SK-N-SH (cell line): ENCODE data around the gene WWOX. TPM values are rescaled to one million over a fixed set of nuclear protein-coding genes. Genes with fewer than 3 reads are reported as not detected.

Experiments used
- CTCF ChIA-PET: fragments of 300-600, 350-600 bp; formaldehyde crosslinking; extraction: SDS; loops from one replicate; lab custom pipeline; 2021; lab: Yijun Ruan, JAX
- POLR2A ChIA-PET: fragments of 350-600 bp; sonication (Branson Sonifier 250); formaldehyde crosslinking; extraction: SDS; loops from one replicate; lab custom pipeline; 2020; ENCODE audit warnings: antibody characterized with exemption, inconsistent platforms; lab: Yijun Ruan, JAX
- DNase-seq: peaks from one replicate; pipeline ENCODE4 v3.0.0; 2012
- H2AFZ ChIP-seq: fragments of 200-600 bp; sonication (generic); 2 replicates; pipeline ENCODE4 v1.8.1; 2016; ENCODE audit warnings: antibody characterized with exemption, mild to moderate bottlenecking, low read depth
- H3F3A ChIP-seq: fragments of 200-600 bp; sonication (generic); replicated peaks from 2 replicates; pipeline ENCODE3; 2016; ENCODE audit warnings: antibody characterized with exemption, mild to moderate bottlenecking; ENCODE audit not compliant: insufficient read depth
- H3K27ac ChIP-seq, 2 experiments: fragments of 200-500 bp in 1 of 2; fragments of 200-600 bp in 1 of 2; sonication (Bioruptor generic) in 1 of 2; sonication (generic), shearing (Covaris generic) in 1 of 2; 2 replicates each; pipeline versions ENCODE4 v1.5.1 to v1.6.1; 2014 to 2016; ENCODE audit warnings: low read depth in 2 of 2, inconsistent platforms in 1 of 2, low read length in 1 of 2, mild to moderate bottlenecking in 1 of 2, mixed read lengths in 1 of 2
- H3K27me3 ChIP-seq: fragments of 200-600 bp; sonication (generic), shearing (Covaris generic); 2 replicates; pipeline ENCODE4 v1.6.1; 2016; ENCODE audit warnings: mixed run types; ENCODE audit not compliant: insufficient read depth
- H3K36me3 ChIP-seq, 2 experiments: fragments of 200-500 bp in 1 of 2; fragments of 200-600 bp in 1 of 2; sonication (Bioruptor generic) in 1 of 2; sonication (generic) in 1 of 2; replicated peaks in 1 of 2; 2 replicates each; pipeline versions ENCODE3 to v1.5.1; 2014 to 2016; ENCODE audit warnings: low read length in 1 of 2, mild to moderate bottlenecking in 1 of 2; ENCODE audit not compliant: insufficient read depth in 2 of 2, control insufficient read depth in 1 of 2
- H3K4me1 ChIP-seq, 2 experiments: fragments of 200-500 bp in 1 of 2; fragments of 200-600 bp in 1 of 2; sonication (Bioruptor generic) in 1 of 2; sonication (generic), shearing (Covaris generic) in 1 of 2; 2 replicates each; pipeline versions ENCODE4 v1.5.1 to v1.6.1; 2014 to 2016; ENCODE audit warnings: low read depth in 1 of 2, low read length in 1 of 2, mixed run types in 1 of 2; ENCODE audit not compliant: insufficient read depth in 2 of 2, control insufficient read depth in 1 of 2
- H3K4me2 ChIP-seq: fragments of 200-600 bp; sonication (generic), shearing (Covaris generic); 2 replicates; pipeline ENCODE4 v1.6.1; 2017; ENCODE audit warnings: mixed run types
- H3K4me3 ChIP-seq, 2 experiments: fragments of 200-500 bp in 1 of 2; fragments of 200-600 bp in 1 of 2; sonication (Bioruptor generic) in 1 of 2; sonication (generic), shearing (Covaris generic) in 1 of 2; 2 replicates each; pipeline versions ENCODE4 v1.5.1 to v1.8.1; 2014 to 2016; ENCODE audit warnings: low read depth in 2 of 2, inconsistent platforms in 1 of 2, low read length in 1 of 2, mild to moderate bottlenecking in 1 of 2, mixed read lengths in 1 of 2, moderate library complexity in 1 of 2
- H3K79me2 ChIP-seq: fragments of 200-600 bp; sonication (generic); 2 replicates; pipeline ENCODE4 v1.8.1; 2017; ENCODE audit warnings: mild to moderate bottlenecking; ENCODE audit not compliant: insufficient read depth
- H3K9ac ChIP-seq: fragments of 200-600 bp; sonication (generic); 2 replicates; pipeline ENCODE4 v1.6.1; 2017; ENCODE audit warnings: mixed run types
- H3K9me2 ChIP-seq: fragments of 200-600 bp; sonication (generic); 2 replicates; pipeline ENCODE4 v1.6.1; 2017; ENCODE audit warnings: mixed run types
- H3K9me3 ChIP-seq: fragments of 200-600 bp; sonication (generic); 2 replicates; pipeline ENCODE4 v1.6.1; 2017; ENCODE audit warnings: mixed run types, mild to moderate bottlenecking, moderate library complexity
- H4K20me1 ChIP-seq: fragments of 200-600 bp; sonication (generic); 2 replicates; pipeline ENCODE4 v1.6.1; 2017; ENCODE audit warnings: mild to moderate bottlenecking, mixed run types; ENCODE audit not compliant: insufficient read depth
- ELF1 ChIP-seq: IDR thresholded peaks from 2 replicates; pipeline ENCODE4 v1.4.0; 2012
- FOSL2 ChIP-seq: IDR thresholded peaks from 2 replicates; pipeline ENCODE4 v1.4.0; 2012; ENCODE audit warnings: low read depth, mild to moderate bottlenecking, moderate library complexity, borderline replicate concordance
- GABPA ChIP-seq: IDR thresholded peaks from 2 replicates; pipeline ENCODE4 v1.4.0; 2012; ENCODE audit warnings: low read depth, mild to moderate bottlenecking
- GATA2 ChIP-seq: sonication (generic); formaldehyde crosslinking; IDR thresholded peaks from 2 replicates; pipeline ENCODE4 v1.5.0; 2020; ENCODE audit warnings: mild to moderate bottlenecking, missing genetic modification reagents
- JUND ChIP-seq: IDR thresholded peaks from 2 replicates; pipeline ENCODE4 v1.4.0; 2012
- MEF2A ChIP-seq: IDR thresholded peaks from 2 replicates; pipeline ENCODE4 v1.4.0; 2012; ENCODE audit warnings: low read depth, borderline replicate concordance
- MXI1 ChIP-seq: IDR thresholded peaks from 2 replicates; pipeline ENCODE4 v1.6.1; 2012; ENCODE audit warnings: mild to moderate bottlenecking, low read depth, low read length, improper control_type of control experiment
- NRF1 ChIP-seq: IDR thresholded peaks from 2 replicates; pipeline ENCODE4 v1.6.1; 2012; ENCODE audit warnings: low read depth, mild to moderate bottlenecking, low read length
- POLR2AphosphoS5 ChIP-seq: IDR thresholded peaks from 2 replicates; pipeline ENCODE4 v1.6.1; 2012; ENCODE audit warnings: low read depth, low read length
- RXRA ChIP-seq: IDR thresholded peaks from 2 replicates; pipeline ENCODE4 v1.4.0; 2012; ENCODE audit warnings: low read depth, mild to moderate bottlenecking, borderline replicate concordance
- TAF1 ChIP-seq: IDR thresholded peaks from 2 replicates; pipeline ENCODE4 v1.6.1; 2012; ENCODE audit warnings: low read depth, mild to moderate bottlenecking, low read length, moderate library complexity, borderline replicate concordance
- TEAD4 ChIP-seq: IDR thresholded peaks from 2 replicates; pipeline ENCODE4 v1.4.0; 2012; ENCODE audit warnings: mild to moderate bottlenecking, borderline replicate concordance; ENCODE audit not compliant: insufficient read depth
- YY1 ChIP-seq: IDR thresholded peaks from 2 replicates; pipeline ENCODE4 v1.4.0; 2012; ENCODE audit warnings: low read depth, mild to moderate bottlenecking
- WGBS: methylation state at CpG from one replicate; pipeline ENCODE4 v1.1.6; 2017; ENCODE audit warnings: low lambda C conversion rate; 5-methylcytosine and 5-hydroxymethylcytosine counted together
- polyA plus RNA-seq, 3 experiments: library from polyadenylated mRNA; depleted of rRNA; stranded (reverse); fragments of >200 nt; gene quantifications; 2 replicates each; pipeline ENCODE4 v1.2.3, GENCODE V29; 2012
- TF ChIP-seq, protein P1 (sequence below): IDR thresholded peaks from 2 replicates; pipeline ENCODE4 v1.4.0; 2012; ENCODE audit warnings: low read depth, borderline replicate concordance
- TF ChIP-seq, protein P2 (sequence below): fragments of 150-350 bp; IDR thresholded peaks from 2 replicates; pipeline ENCODE4 v1.6.1; 2017; ENCODE audit warnings: antibody characterized with exemption, low read length, low read depth, borderline replicate concordance
- TF ChIP-seq, protein P3 (sequence below): IDR thresholded peaks from 2 replicates; pipeline ENCODE4 v1.4.0; 2012; ENCODE audit warnings: low read depth
- TF ChIP-seq, protein P4 (sequence below): IDR thresholded peaks from 2 replicates; pipeline ENCODE4 v1.4.0; 2012; ENCODE audit warnings: low read depth, borderline replicate concordance
- TF ChIP-seq, protein P5 (sequence below): fragments of 150-350 bp; IDR thresholded peaks from 2 replicates; pipeline ENCODE4 v1.6.1; 2016; ENCODE audit warnings: mild to moderate bottlenecking, low read depth, low read length
- TF ChIP-seq, protein P6 (sequence below): IDR thresholded peaks from 2 replicates; pipeline ENCODE4 v1.6.1; 2012; ENCODE audit warnings: mild to moderate bottlenecking, low read depth, low read length, moderate library complexity

WWOX gene
- polyA plus RNA-seq, 1 of the 3 experiments (the other 2 are of a cell fraction) = 10.8 TPM

DNA sequence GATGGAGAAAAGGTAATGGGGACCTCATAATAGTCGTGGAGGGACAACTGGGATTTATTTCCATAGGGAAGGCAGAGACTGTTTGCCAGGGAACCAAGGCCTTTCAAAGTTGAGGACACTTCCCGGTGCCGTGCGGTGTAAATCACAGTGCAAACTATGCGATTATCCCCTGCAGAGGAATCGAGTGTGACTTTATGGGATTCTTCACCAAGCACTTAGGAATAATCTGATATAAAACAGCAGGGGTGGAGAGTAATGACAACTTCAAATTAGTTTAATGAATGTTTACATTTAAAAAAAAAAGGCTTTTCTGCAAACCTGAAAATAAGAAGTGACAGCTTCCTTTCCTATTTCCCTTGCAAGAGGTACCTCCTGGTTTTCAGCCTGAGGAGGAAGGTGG, 962.9 kb downstream of the WWOX start:
- CTCF ChIA-PET = interaction anchor here (0.8 to 1.2 kb wide), 2 partner anchors 20 to 540 kb away, joined by 4 read pairs; no protein-coding TSS in a partner anchor
- Histone ChIP-seq H3K4me2 (no peak overlapping the region), H3K36me3 (no peaks in the 10 kb centered on the region), H3F3A (no peaks in the 10 kb centered on the region), H3K27ac (no peak overlapping the region), H3K4me3 (no peak overlapping the region), H3K9me3 (no peaks in the 10 kb centered on the region), H3K27me3 (no peaks in the 10 kb centered on the region), H3K4me1 (peaks cover 0 to 4% of the 10 kb centered on the region in 2 experiments; a peak in 1 of 4 replicates), H2AFZ (no peak overlapping the region), H3K9me2 (no peaks in the 10 kb centered on the region), H3K79me2 (no peaks in the 10 kb centered on the region), H3K9ac (no peak overlapping the region), H4K20me1 (no peaks in the 10 kb centered on the region)
- TF ChIP-seq GABPA (no peak), JUND (no peak), POLR2AphosphoS5 (no peak), TEAD4 (no peak), MXI1 (no peak), MEF2A (no peak), TAF1 (no peak), NRF1 (no peak), ELF1 (no peak), GATA2 (CRISPR knock-in tag) (no peak), RXRA (no peak)
- TF ChIP-seq, protein P1, sequence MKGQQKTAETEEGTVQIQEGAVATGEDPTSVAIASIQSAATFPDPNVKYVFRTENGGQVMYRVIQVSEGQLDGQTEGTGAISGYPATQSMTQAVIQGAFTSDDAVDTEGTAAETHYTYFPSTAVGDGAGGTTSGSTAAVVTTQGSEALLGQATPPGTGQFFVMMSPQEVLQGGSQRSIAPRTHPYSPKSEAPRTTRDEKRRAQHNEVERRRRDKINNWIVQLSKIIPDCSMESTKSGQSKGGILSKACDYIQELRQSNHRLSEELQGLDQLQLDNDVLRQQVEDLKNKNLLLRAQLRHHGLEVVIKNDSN = no peak
- TF ChIP-seq, protein P2, sequence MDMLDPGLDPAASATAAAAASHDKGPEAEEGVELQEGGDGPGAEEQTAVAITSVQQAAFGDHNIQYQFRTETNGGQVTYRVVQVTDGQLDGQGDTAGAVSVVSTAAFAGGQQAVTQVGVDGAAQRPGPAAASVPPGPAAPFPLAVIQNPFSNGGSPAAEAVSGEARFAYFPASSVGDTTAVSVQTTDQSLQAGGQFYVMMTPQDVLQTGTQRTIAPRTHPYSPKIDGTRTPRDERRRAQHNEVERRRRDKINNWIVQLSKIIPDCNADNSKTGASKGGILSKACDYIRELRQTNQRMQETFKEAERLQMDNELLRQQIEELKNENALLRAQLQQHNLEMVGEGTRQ = no peak
- TF ChIP-seq, protein P3, sequence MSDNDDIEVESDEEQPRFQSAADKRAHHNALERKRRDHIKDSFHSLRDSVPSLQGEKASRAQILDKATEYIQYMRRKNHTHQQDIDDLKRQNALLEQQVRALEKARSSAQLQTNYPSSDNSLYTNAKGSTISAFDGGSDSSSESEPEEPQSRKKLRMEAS = no peak
- POLR2A ChIA-PET = no interaction called here
- DNase-seq = no peak
- WGBS = 50% methylated on average over 6 of the region's 6 CpGs

DNA sequence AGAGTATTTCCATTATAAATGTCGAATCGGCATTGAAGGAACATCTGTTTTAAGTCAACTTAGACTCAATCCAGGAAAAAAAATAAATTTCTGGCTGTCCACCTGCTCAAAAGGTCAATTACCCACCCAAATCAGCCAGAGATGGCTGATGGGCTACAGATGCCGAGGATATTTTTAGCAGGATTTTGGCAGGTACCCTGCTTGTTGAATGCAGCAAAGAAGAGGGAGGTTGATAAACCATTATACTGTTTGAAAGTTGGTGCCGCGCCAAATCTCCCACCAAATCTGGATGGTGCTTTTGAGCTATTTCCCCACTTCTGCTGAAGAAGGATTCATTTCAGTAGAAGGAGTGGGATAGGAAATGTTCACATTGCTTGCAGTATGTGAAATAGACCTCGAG, 963.4 kb downstream of the WWOX start:
- Histone ChIP-seq H3K27ac (no peak overlapping the region), H3K27me3 (no peaks in the 10 kb centered on the region), H3K4me3 (no peak overlapping the region), H2AFZ (no peak overlapping the region), H3K9ac (no peak overlapping the region), H3K9me3 (no peaks in the 10 kb centered on the region), H3K36me3 (no peaks in the 10 kb centered on the region), H3F3A (no peaks in the 10 kb centered on the region), H3K4me1 (peaks cover 0 to 4% of the 10 kb centered on the region in 2 experiments; a peak in 1 of 4 replicates), H3K79me2 (no peaks in the 10 kb centered on the region), H4K20me1 (no peaks in the 10 kb centered on the region), H3K4me2 (no peak overlapping the region), H3K9me2 (no peaks in the 10 kb centered on the region)
- CTCF ChIA-PET = interaction anchor here (0.8 to 1.2 kb wide), 2 partner anchors 20 to 540 kb away, joined by 4 read pairs; no protein-coding TSS in a partner anchor
- no peak for DNase-seq
- POLR2A ChIA-PET = no interaction called here
- 48% methylated on average over 6 of the region's 6 CpGs for WGBS
- TF ChIP-seq, protein P3 = no peak
- TF ChIP-seq YY1 = no peak
- TF ChIP-seq, protein P4, sequence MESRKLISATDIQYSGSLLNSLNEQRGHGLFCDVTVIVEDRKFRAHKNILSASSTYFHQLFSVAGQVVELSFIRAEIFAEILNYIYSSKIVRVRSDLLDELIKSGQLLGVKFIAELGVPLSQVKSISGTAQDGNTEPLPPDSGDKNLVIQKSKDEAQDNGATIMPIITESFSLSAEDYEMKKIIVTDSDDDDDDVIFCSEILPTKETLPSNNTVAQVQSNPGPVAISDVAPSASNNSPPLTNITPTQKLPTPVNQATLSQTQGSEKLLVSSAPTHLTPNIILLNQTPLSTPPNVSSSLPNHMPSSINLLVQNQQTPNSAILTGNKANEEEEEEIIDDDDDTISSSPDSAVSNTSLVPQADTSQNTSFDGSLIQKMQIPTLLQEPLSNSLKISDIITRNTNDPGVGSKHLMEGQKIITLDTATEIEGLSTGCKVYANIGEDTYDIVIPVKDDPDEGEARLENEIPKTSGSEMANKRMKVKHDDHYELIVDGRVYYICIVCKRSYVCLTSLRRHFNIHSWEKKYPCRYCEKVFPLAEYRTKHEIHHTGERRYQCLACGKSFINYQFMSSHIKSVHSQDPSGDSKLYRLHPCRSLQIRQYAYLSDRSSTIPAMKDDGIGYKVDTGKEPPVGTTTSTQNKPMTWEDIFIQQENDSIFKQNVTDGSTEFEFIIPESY = no peak
- TF ChIP-seq, protein P5, sequence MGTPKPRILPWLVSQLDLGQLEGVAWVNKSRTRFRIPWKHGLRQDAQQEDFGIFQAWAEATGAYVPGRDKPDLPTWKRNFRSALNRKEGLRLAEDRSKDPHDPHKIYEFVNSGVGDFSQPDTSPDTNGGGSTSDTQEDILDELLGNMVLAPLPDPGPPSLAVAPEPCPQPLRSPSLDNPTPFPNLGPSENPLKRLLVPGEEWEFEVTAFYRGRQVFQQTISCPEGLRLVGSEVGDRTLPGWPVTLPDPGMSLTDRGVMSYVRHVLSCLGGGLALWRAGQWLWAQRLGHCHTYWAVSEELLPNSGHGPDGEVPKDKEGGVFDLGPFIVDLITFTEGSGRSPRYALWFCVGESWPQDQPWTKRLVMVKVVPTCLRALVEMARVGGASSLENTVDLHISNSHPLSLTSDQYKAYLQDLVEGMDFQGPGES = no peak
- no peak for TF ChIP-seq FOSL2
- no peak for TF ChIP-seq TEAD4
- TF ChIP-seq, protein P6, sequence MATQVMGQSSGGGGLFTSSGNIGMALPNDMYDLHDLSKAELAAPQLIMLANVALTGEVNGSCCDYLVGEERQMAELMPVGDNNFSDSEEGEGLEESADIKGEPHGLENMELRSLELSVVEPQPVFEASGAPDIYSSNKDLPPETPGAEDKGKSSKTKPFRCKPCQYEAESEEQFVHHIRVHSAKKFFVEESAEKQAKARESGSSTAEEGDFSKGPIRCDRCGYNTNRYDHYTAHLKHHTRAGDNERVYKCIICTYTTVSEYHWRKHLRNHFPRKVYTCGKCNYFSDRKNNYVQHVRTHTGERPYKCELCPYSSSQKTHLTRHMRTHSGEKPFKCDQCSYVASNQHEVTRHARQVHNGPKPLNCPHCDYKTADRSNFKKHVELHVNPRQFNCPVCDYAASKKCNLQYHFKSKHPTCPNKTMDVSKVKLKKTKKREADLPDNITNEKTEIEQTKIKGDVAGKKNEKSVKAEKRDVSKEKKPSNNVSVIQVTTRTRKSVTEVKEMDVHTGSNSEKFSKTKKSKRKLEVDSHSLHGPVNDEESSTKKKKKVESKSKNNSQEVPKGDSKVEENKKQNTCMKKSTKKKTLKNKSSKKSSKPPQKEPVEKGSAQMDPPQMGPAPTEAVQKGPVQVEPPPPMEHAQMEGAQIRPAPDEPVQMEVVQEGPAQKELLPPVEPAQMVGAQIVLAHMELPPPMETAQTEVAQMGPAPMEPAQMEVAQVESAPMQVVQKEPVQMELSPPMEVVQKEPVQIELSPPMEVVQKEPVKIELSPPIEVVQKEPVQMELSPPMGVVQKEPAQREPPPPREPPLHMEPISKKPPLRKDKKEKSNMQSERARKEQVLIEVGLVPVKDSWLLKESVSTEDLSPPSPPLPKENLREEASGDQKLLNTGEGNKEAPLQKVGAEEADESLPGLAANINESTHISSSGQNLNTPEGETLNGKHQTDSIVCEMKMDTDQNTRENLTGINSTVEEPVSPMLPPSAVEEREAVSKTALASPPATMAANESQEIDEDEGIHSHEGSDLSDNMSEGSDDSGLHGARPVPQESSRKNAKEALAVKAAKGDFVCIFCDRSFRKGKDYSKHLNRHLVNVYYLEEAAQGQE = no peak
- no peak for TF ChIP-seq RXRA
- TF ChIP-seq JUND = no peak
